Panc1 (cell line): ENCODE data around the gene NCAM2. TPM values are rescaled to one million over a fixed set of nuclear protein-coding genes. Genes with fewer than 3 reads are reported as not detected.

Experiments used
- ATAC-seq: fragments of 200-7000 bp; cut with Tn5 transposase; 2 replicates; pipeline ENCODE4 v1.9.1; 2020; ENCODE audit warnings: mild to moderate bottlenecking, moderate library complexity
- BruUV-seq: library from RNA; stranded (reverse); fragments of 400-500 nt; replicated peaks from 2 replicates; lab custom pipeline; 2021; lab: Mats Ljungman, UMichigan
- CTCF ChIA-PET: fragments of 300-600 bp; sonication (Branson Sonifier 250); formaldehyde crosslinking; loops from one replicate; lab custom pipeline; 2022; ENCODE audit warnings: antibody characterized with exemption; lab: Charles Lee
- POLR2A ChIA-PET: fragments of 300-600 bp; sonication (Branson Sonifier 250); formaldehyde crosslinking; loops from one replicate; lab custom pipeline; 2022; ENCODE audit warnings: antibody characterized with exemption; lab: Charles Lee
- DNase-seq: peaks from one replicate; pipeline ENCODE4 v3.0.0-alpha.2; 2010; ENCODE audit warnings: low read depth, low spot score
- H3K27ac ChIP-seq: 2 replicates; pipeline ENCODE4 v1.5.1; 2011; ENCODE audit warnings: mild to moderate bottlenecking, low read length, inconsistent platforms
- H3K27me3 ChIP-seq: fragments of 200-500 bp; sonication (Bioruptor generic); 2 replicates; pipeline ENCODE4 v1.6.0; 2014; ENCODE audit warnings: low read length, inconsistent platforms; ENCODE audit not compliant: control insufficient read depth, insufficient read depth
- H3K36me3 ChIP-seq: fragments of 200-500 bp; sonication (Bioruptor generic); 2 replicates; pipeline ENCODE4 v1.5.1; 2014; ENCODE audit warnings: inconsistent platforms, mild to moderate bottlenecking, low read length, moderate library complexity; ENCODE audit not compliant: control insufficient read depth, insufficient read depth
- H3K4me1 ChIP-seq: 2 replicates; pipeline ENCODE4 v1.5.1; 2011; ENCODE audit warnings: inconsistent platforms, mild to moderate bottlenecking, low read length, moderate library complexity; ENCODE audit not compliant: control insufficient read depth, insufficient read depth
- H3K4me3 ChIP-seq, 2 experiments: 2 replicates each; pipeline ENCODE4 v1.5.1; 2011 to 2012; ENCODE audit warnings: low read depth in 2 of 2, low read length in 2 of 2, mild to moderate bottlenecking in 2 of 2, inconsistent platforms in 1 of 2, moderate library complexity in 1 of 2
- H3K9me3 ChIP-seq: fragments of 200-500 bp; sonication (Bioruptor generic); 2 replicates; pipeline ENCODE4 v1.5.1; 2014; ENCODE audit warnings: low read depth, mild to moderate bottlenecking, inconsistent platforms, low read length, moderate library complexity; ENCODE audit not compliant: control insufficient read depth, insufficient read depth
- CTCF ChIP-seq: fragments of 450-650 bp; IDR thresholded peaks from 2 replicates; pipeline ENCODE4 v1.5.1; 2017; ENCODE audit warnings: mild to moderate bottlenecking
- POLR2AphosphoS5 ChIP-seq: IDR thresholded peaks from 2 replicates; pipeline ENCODE4 v1.6.1; 2012; ENCODE audit warnings: mild to moderate bottlenecking, low read depth, low read length, moderate library complexity
- SIN3A ChIP-seq: IDR thresholded peaks from 2 replicates; pipeline ENCODE4 v1.6.1; 2012; ENCODE audit warnings: low read depth, mild to moderate bottlenecking, low read length, moderate library complexity, borderline replicate concordance; ENCODE audit not compliant: insufficient read depth
- TCF7L2 ChIP-seq: IDR thresholded peaks from 2 replicates; pipeline ENCODE4 v1.6.1; 2011; ENCODE audit warnings: mild to moderate bottlenecking, low read depth, low read length, inconsistent platforms
- in situ Hi-C: cut with HindIII; loops from 2 replicates; pipeline ENCODE4 v1.10.0; 2016; ENCODE audit warnings: low sequenced_read_pairs, low pct_unique_long_range_greater_than_20kb
- intact Hi-C: fragments of 100-400 bp; cut with micrococcal nuclease; formaldehyde crosslinking; loops from one replicate; pipeline ENCODE4 v1.10.0; 2022; ENCODE audit not compliant: unreplicated experiment
- total RNA-seq: library from RNA; stranded (reverse); gene quantifications from one replicate; pipeline ENCODE4 v1.2.1, GENCODE V29; 2021; ENCODE audit not compliant: unreplicated experiment
- TF ChIP-seq, protein P1 (sequence below), 2 experiments: IDR thresholded peaks; 2 replicates each; pipeline ENCODE4 v1.6.1; 2011 to 2012; ENCODE audit warnings: low read depth in 2 of 2, control low read depth in 1 of 2, low read length in 1 of 2, mild to moderate bottlenecking in 1 of 2, moderate library complexity in 1 of 2; ENCODE audit not compliant: insufficient read depth in 1 of 2

The NCAM2 gene
- total RNA-seq, 1 experiment from 2014 or later, result 2.2 TPM

GRCh38 chr21:21290751-21291150 is 292.5 kb downstream of the NCAM2 start:
- intact Hi-C loops, result no loop called here
- H3K4me3 ChIP-seq, result no peak overlapping the region
- H3K36me3 ChIP-seq, result no peaks in the 10 kb centered on the region
- no peaks in the 10 kb centered on the region for H3K27me3 ChIP-seq
- in situ Hi-C loops, result no loop called here
- H3K27ac ChIP-seq, result no peak overlapping the region
- H3K9me3 ChIP-seq, result no peaks in the 10 kb centered on the region
- ChIA-PET POLR2A (no interaction called here), CTCF (no interaction called here)
- no peaks in the 10 kb centered on the region for H3K4me1 ChIP-seq
- no peak for TF ChIP-seq POLR2AphosphoS5
- TF ChIP-seq TCF7L2, result no peak
- TF ChIP-seq, protein P1, sequence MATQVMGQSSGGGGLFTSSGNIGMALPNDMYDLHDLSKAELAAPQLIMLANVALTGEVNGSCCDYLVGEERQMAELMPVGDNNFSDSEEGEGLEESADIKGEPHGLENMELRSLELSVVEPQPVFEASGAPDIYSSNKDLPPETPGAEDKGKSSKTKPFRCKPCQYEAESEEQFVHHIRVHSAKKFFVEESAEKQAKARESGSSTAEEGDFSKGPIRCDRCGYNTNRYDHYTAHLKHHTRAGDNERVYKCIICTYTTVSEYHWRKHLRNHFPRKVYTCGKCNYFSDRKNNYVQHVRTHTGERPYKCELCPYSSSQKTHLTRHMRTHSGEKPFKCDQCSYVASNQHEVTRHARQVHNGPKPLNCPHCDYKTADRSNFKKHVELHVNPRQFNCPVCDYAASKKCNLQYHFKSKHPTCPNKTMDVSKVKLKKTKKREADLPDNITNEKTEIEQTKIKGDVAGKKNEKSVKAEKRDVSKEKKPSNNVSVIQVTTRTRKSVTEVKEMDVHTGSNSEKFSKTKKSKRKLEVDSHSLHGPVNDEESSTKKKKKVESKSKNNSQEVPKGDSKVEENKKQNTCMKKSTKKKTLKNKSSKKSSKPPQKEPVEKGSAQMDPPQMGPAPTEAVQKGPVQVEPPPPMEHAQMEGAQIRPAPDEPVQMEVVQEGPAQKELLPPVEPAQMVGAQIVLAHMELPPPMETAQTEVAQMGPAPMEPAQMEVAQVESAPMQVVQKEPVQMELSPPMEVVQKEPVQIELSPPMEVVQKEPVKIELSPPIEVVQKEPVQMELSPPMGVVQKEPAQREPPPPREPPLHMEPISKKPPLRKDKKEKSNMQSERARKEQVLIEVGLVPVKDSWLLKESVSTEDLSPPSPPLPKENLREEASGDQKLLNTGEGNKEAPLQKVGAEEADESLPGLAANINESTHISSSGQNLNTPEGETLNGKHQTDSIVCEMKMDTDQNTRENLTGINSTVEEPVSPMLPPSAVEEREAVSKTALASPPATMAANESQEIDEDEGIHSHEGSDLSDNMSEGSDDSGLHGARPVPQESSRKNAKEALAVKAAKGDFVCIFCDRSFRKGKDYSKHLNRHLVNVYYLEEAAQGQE (IDR thresholded peaks at IDR 0.05; ENCODE audit: insufficient read depth in 1 of 2, low read depth in 2 of 2, low read length in 1 of 2), result no peak
- TF ChIP-seq SIN3A, result no peak
- no peak for TF ChIP-seq CTCF
- ATAC-seq (no peak), DNase-seq (no peak)
- no TSS peak for BruUV-seq

GRCh38 chr21:21291883-21292569 is 293.8 kb downstream of the NCAM2 start:
- no peaks in the 10 kb centered on the region for H3K9me3 ChIP-seq
- no TSS peak for BruUV-seq
- ChIA-PET CTCF (no interaction called here), POLR2A (no interaction called here)
- H3K36me3 ChIP-seq, result no peaks in the 10 kb centered on the region
- in situ Hi-C loops (no loop called here), intact Hi-C loops (no loop called here)
- ATAC-seq (no peak), DNase-seq (no peak)
- H3K27ac ChIP-seq, result no peak overlapping the region
- TF ChIP-seq CTCF, result no peak
- TF ChIP-seq POLR2AphosphoS5, result no peak
- TF ChIP-seq TCF7L2, result no peak
- TF ChIP-seq SIN3A, result no peak
- TF ChIP-seq, protein P1 (IDR thresholded peaks at IDR 0.05; ENCODE audit: insufficient read depth in 1 of 2, low read depth in 2 of 2, low read length in 1 of 2), result no peak
- no peak overlapping the region for H3K4me3 ChIP-seq
- no peaks in the 10 kb centered on the region for H3K27me3 ChIP-seq
- H3K4me1 ChIP-seq, result no peaks in the 10 kb centered on the region
